ENCODE data around the gene RHOBTB3. TPM values are rescaled to one million over a fixed set of nuclear protein-coding genes. Genes with fewer than 3 reads are reported as not detected.

Gene RHOBTB3
- total RNA-seq, 4 donors from 2014 or later: 40.1 to 134 (median 86.9) TPM

- DNase-seq (no peak), ATAC-seq (no peak)
- H3K27ac ChIP-seq: no peak overlapping the region
- no peaks in the 10 kb centered on the region for H3K27me3 ChIP-seq
- H3K4me3 ChIP-seq: no peak overlapping the region
- H3K4me1 ChIP-seq: peaks cover 0 to 7% of the 10 kb centered on the region in 2 donors
- no peaks in the 10 kb centered on the region for H3K9me3 ChIP-seq
- peaks cover 0 to 23% of the 10 kb centered on the region in 2 donors for H3K36me3 ChIP-seq
- no peak for TF ChIP-seq POLR2A (IDR thresholded peaks at IDR 0.05)
- TF ChIP-seq CTCF (IDR thresholded peaks at IDR 0.05 in 4 of 5, conservative IDR thresholded peaks at IDR 0.05 in 1 of 5): no peak
- intact Hi-C loops (cut with DNase I; ENCODE audit: low total_unique reads) (no loop called here), in situ Hi-C loops (cut with MboI; ENCODE audit: low sequenced_read_pairs in 4 of 4) (loop anchor here in 1 of 4 donors (25.0 kb wide), 1 partner anchor 540 kb away; no protein-coding TSS in a partner anchor)
Measured at GRCh38 chr5:95797301-95797700, 66.2 kb downstream of the RHOBTB3 start.

DNA sequence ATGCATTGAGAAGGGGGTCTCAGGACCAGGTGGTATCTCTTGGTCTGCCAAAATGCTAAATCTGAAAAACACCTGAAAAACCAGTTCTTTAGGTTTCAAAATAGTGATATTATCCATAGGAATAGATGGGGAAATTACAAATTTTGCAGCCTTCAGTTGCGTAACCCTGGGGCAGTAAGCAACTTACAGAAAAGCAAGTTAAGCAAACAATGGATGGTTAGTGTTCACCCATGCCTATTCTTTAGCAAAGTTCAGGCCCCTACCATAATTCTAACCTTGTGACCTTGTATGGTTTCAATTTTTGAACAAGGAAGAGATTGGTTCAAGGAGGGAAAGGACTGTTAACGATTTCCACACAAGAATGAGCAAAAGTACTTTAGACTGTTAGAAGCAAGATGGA lies 66.9 kb downstream of the RHOBTB3 start:
- Histone ChIP-seq H3K36me3 (peaks cover 0 to 18% of the 10 kb centered on the region in 2 donors), H3K9me3 (no peaks in the 10 kb centered on the region), H3K4me1 (peaks cover 4 to 14% of the 10 kb centered on the region in 2 donors), H3K27me3 (no peaks in the 10 kb centered on the region), H3K4me3 (no peak overlapping the region), H3K27ac (no peak overlapping the region)
- in situ Hi-C loops (cut with MboI; ENCODE audit: low sequenced_read_pairs in 4 of 4): loop anchor here in 1 of 4 donors (25.0 kb wide), 1 partner anchor 539 kb away; no protein-coding TSS in a partner anchor
- TF ChIP-seq POLR2A (IDR thresholded peaks at IDR 0.05) (no peak), CTCF (IDR thresholded peaks at IDR 0.05 in 4 of 5, conservative IDR thresholded peaks at IDR 0.05 in 1 of 5) (no peak)
- ATAC-seq: no peak
- no peak for DNase-seq
- intact Hi-C loops (cut with DNase I; ENCODE audit: low total_unique reads): no loop called here

GRCh38 chr5:95798545-95798944 lies 67.4 kb downstream of the RHOBTB3 start:
- DNase-seq: no peak
- Histone ChIP-seq H3K27me3 (no peaks in the 10 kb centered on the region), H3K9me3 (no peaks in the 10 kb centered on the region), H3K36me3 (peaks cover 0 to 13% of the 10 kb centered on the region in 2 donors), H3K4me1 (peaks cover 7 to 19% of the 10 kb centered on the region in 2 donors), H3K27ac (no peak overlapping the region), H3K4me3 (no peak overlapping the region)
- in situ Hi-C loops (cut with MboI; ENCODE audit: low sequenced_read_pairs in 4 of 4) (loop anchor here in 1 of 4 donors (25.0 kb wide), 1 partner anchor 539 kb away; no protein-coding TSS in a partner anchor), intact Hi-C loops (cut with DNase I; ENCODE audit: low total_unique reads) (no loop called here)
- no peak for TF ChIP-seq CTCF (IDR thresholded peaks at IDR 0.05 in 4 of 5, conservative IDR thresholded peaks at IDR 0.05 in 1 of 5)
- no peak for TF ChIP-seq POLR2A (IDR thresholded peaks at IDR 0.05)
- no peak for ATAC-seq

GRCh38 chr5:95799191-95799835 lies 68.2 kb downstream of the RHOBTB3 start:
- in situ Hi-C loops (cut with MboI; ENCODE audit: low sequenced_read_pairs in 4 of 4): loop anchor here in 1 of 4 donors (25.0 kb wide), 1 partner anchor 538 kb away; no protein-coding TSS in a partner anchor
- H3K9me3 ChIP-seq: no peaks in the 10 kb centered on the region
- H3K27ac ChIP-seq: no peak overlapping the region
- peaks cover 0 to 5% of the 10 kb centered on the region in 2 donors for H3K36me3 ChIP-seq
- H3K27me3 ChIP-seq: no peaks in the 10 kb centered on the region
- DNase-seq: no peak
- no peak for ATAC-seq
- intact Hi-C loops (cut with DNase I; ENCODE audit: low total_unique reads): no loop called here
- peaks cover 7 to 23% of the 10 kb centered on the region in 2 donors for H3K4me1 ChIP-seq
- no peak overlapping the region for H3K4me3 ChIP-seq
- TF ChIP-seq POLR2A (IDR thresholded peaks at IDR 0.05) (no peak), CTCF (IDR thresholded peaks at IDR 0.05 in 4 of 5, conservative IDR thresholded peaks at IDR 0.05 in 1 of 5) (no peak)

Measured in gastrocnemius medialis (tissue), 4 donors.